Tibial nerve (tissue), 4 donors: ENCODE data around the gene TTBK2.

Experiments used
- CTCF ChIP-seq, 5 experiments: fragments of 200-600 bp in 3 of 5; fragments of 450-650 bp in 2 of 5; sonication (generic) in 3 of 5; IDR thresholded peaks; one replicate each; pipeline ENCODE4 v1.5.1; 2016 to 2019; ENCODE audit warnings: antibody characterized with exemption in 5 of 5, mild to moderate bottlenecking in 3 of 5, moderate library complexity in 2 of 5
- EP300 ChIP-seq, 2 donors: sonication (generic); formaldehyde crosslinking; IDR thresholded peaks; one replicate each; pipeline ENCODE4 v1.6.1; 2017; ENCODE audit warnings: antibody characterized with exemption in 2 of 2, mild to moderate bottlenecking in 1 of 2
- POLR2A ChIP-seq, 2 donors: fragments of 450-650 bp; IDR thresholded peaks; one replicate each; pipeline ENCODE4 v1.6.1; 2017; ENCODE audit warnings: antibody characterized with exemption in 2 of 2, mild to moderate bottlenecking in 2 of 2, moderate library complexity in 2 of 2

GRCh38 chr15:42728972-42729371 is 191.6 kb downstream of the TTBK2 start:
- TF ChIP-seq POLR2A (IDR thresholded peaks at IDR 0.05) (no peak), CTCF (IDR thresholded peaks at IDR 0.05) (no peak), EP300 (IDR thresholded peaks at IDR 0.05) (no peak)
